HG03521 (cell line): ENCODE data around the gene NELFB.

ENCODE experiments used
- ATAC-seq: cut with Tn5 transposase; IDR thresholded peaks from one replicate; pipeline ENCODE4 v1.9.1; 2021; ENCODE audit warnings: mild to moderate bottlenecking, moderate library complexity; ENCODE audit not compliant: unreplicated experiment

Gene NELFB

GRCh38 chr9:137301081-137301947 lies 46.2 kb downstream of the NELFB start:
- ATAC-seq, result peak; percentile 19

GRCh38 chr9:137302118-137302448 lies 47.0 kb downstream of the NELFB start, which contains the start of gene NRARP:
TSS of gene NRARP (minus strand) at chr9:137302271. CDS start at chr9:137301928, 343 bp downstream.
- ATAC-seq, result peak; percentile 70

- peak; percentile 36 for ATAC-seq
Measured at GRCh38 chr9:137302449-137303150, 47.5 kb downstream of the NELFB start.

GRCh38 chr9:137303151-137303892 lies 48.2 kb downstream of the NELFB start:
- ATAC-seq, result no peak

GRCh38 chr9:137303893-137304382 lies 48.8 kb downstream of the NELFB start:
- no peak for ATAC-seq

- ATAC-seq, result no peak
Measured at GRCh38 chr9:137304383-137305059, 49.4 kb downstream of the NELFB start.

- no peak for ATAC-seq
Measured at GRCh38 chr9:137305060-137305797, 50.1 kb downstream of the NELFB start.

GRCh38 chr9:137305798-137306065 lies 50.6 kb downstream of the NELFB start:
- ATAC-seq, result no peak

- ATAC-seq, result no peak
Measured at GRCh38 chr9:137306066-137306849, 51.1 kb downstream of the NELFB start.

GRCh38 chr9:137306850-137307254 lies 51.7 kb downstream of the NELFB start:
- no peak for ATAC-seq

- ATAC-seq, result no peak
Measured at GRCh38 chr9:137307255-137308056, 52.3 kb downstream of the NELFB start.

GRCh38 chr9:137308057-137308619 lies 53.0 kb downstream of the NELFB start:
- ATAC-seq, result no peak

- no peak for ATAC-seq
Measured at GRCh38 chr9:137309368-137310188, 54.5 kb downstream of the NELFB start.

GRCh38 chr9:137310189-137311052 lies 55.3 kb downstream of the NELFB start:
- no peak for ATAC-seq

GRCh38 chr9:137311171-137311985 lies 56.3 kb downstream of the NELFB start:
- ATAC-seq, result no peak
